Mononuclear cell (primary cell): ENCODE measurements around the gene SH3BP4. TPM values are rescaled to one million over a fixed set of nuclear protein-coding genes. Genes with fewer than 3 reads are reported as not detected.

Experiments
- H3K27me3 ChIP-seq: 2 replicates; pipeline ENCODE4 v1.6.0; 2011; ENCODE audit warnings: low read length, control low read depth; ENCODE audit not compliant: insufficient read depth
- H3K4me1 ChIP-seq: 2 replicates; pipeline ENCODE4 v1.5.1; 2011; ENCODE audit warnings: mild to moderate bottlenecking, low read length, control low read depth; ENCODE audit not compliant: insufficient read depth
- H3K4me3 ChIP-seq: 2 replicates; pipeline ENCODE4 v1.5.1; 2011; ENCODE audit warnings: mild to moderate bottlenecking, low read length, moderate library complexity
- H3K9me3 ChIP-seq: 2 replicates; pipeline ENCODE4 v1.5.1; 2011; ENCODE audit warnings: low read depth, mild to moderate bottlenecking, control low read depth, low read length
- total RNA-seq: library from RNA; depleted of rRNA; stranded (reverse); fragments of >200 nt; gene quantifications from one replicate; pipeline ENCODE4 v1.2.3, GENCODE V29; 2012

Gene SH3BP4
- total RNA-seq, 1 donor = 1.4 TPM

DNA sequence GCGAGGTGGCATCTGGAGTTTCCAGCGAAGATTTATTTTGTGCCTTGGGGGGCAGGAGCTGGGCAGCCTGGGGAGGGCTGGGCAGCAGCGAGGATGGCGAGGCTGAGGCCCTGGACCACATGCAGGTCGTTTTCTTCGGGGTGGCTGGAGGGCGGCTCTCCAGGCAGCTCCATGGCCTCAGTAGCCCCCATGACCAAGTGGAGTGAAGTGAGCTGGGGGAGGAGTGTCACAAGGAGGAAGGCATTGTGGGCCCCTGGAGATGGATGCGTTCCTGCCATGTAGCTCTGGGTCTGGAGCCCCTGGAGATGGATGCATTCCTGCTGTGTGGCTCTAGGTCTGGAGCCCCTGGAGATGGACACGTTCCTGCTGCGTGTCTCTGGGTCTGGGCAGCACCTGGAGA is 40.4 kb downstream of the SH3BP4 start:
- Histone ChIP-seq H3K4me3 (no peak overlapping the region), H3K27me3 (no peaks in the 10 kb centered on the region), H3K4me1 (peaks cover 51% of the 10 kb centered on the region), H3K9me3 (no peaks in the 10 kb centered on the region)

DNA sequence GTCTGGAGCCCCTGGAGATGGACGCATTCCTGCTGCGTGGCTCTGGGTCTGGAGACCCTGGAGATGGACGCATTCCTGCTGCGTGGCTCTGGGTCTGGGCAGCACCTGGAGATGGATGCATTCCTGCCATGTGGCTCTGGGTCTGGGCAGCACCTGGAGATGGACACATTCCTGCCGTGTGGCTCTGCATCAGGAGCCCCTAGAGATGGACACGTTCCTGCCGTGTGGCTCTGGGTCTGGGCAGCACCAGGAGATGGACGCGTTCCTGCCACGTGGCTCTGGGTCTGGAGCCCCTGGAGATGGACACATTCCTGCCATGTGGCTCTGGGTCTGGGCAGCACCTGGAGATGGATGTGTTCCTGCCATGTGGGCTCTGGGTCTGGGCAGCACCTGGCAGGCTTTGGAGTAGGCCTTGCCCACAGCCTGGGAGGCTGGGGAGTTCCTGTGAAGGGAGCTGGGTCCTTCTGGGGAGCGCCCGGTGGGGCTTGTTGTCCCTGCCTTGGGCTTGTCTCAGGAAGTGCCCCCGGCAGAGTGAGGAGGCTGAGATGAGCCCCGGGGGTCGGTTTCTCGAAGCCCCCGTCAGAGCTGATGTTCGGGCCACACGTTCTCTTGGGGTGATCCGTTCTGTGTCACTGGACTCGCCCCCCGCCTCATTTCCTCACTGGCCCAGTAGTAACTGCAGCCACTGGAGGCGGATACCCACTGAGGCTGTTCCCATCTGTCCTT is 41.0 kb downstream of the SH3BP4 start:
- Histone ChIP-seq H3K4me3 (no peak overlapping the region), H3K4me1 (peaks cover 51% of the 10 kb centered on the region), H3K27me3 (no peaks in the 10 kb centered on the region), H3K9me3 (no peaks in the 10 kb centered on the region)

- no peaks in the 10 kb centered on the region for H3K27me3 ChIP-seq
- no peak overlapping the region for H3K4me3 ChIP-seq
- H3K9me3 ChIP-seq = no peaks in the 10 kb centered on the region
- peaks cover 51% of the 10 kb centered on the region for H3K4me1 ChIP-seq
Observed at GRCh38 chr2:234993541-234993981, 41.7 kb downstream of the SH3BP4 start.

GRCh38 chr2:234994438-234995321 is 42.9 kb downstream of the SH3BP4 start:
- H3K27me3 ChIP-seq = no peaks in the 10 kb centered on the region
- H3K9me3 ChIP-seq = no peaks in the 10 kb centered on the region
- no peak overlapping the region for H3K4me3 ChIP-seq
- H3K4me1 ChIP-seq = peaks cover 40% of the 10 kb centered on the region

DNA sequence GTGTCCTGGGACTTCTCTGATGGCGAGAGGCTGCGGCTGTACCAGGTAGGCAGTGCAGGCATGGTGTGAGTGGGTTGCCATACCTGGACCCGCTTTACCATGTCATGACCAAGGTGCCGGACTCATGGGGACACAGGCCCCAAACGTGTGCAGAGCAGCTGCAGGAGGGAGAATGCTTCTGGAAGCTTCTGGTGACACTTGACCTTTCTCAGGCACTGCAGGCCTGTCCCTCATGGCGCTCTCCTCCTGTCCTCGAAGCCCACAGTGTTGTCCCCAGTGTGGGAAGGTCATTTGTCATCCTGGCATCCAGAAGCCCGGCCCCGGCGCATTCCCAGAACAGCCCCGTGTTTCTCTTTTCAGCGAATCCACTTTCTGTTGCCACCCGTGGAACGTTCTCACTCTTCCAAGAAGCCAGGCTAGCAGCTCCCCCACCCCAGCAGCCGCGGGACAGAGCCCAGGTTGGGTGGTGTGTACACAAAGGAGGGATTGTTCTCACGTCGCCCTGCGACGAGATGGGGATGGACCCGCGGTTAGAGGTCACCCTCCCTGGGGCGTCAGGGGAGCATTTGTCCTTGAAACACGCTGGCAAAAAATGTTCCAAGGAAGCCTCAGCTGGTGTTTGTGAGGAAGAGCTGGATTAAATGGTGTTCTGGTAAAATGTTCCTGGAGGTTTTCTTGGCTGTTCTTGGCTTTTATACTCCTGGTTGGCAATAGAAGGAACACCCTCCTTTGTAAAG is 43.7 kb downstream of the SH3BP4 start:
- no peaks in the 10 kb centered on the region for H3K27me3 ChIP-seq
- H3K4me3 ChIP-seq = no peak overlapping the region
- H3K9me3 ChIP-seq = no peaks in the 10 kb centered on the region
- peaks cover 39% of the 10 kb centered on the region for H3K4me1 ChIP-seq

DNA sequence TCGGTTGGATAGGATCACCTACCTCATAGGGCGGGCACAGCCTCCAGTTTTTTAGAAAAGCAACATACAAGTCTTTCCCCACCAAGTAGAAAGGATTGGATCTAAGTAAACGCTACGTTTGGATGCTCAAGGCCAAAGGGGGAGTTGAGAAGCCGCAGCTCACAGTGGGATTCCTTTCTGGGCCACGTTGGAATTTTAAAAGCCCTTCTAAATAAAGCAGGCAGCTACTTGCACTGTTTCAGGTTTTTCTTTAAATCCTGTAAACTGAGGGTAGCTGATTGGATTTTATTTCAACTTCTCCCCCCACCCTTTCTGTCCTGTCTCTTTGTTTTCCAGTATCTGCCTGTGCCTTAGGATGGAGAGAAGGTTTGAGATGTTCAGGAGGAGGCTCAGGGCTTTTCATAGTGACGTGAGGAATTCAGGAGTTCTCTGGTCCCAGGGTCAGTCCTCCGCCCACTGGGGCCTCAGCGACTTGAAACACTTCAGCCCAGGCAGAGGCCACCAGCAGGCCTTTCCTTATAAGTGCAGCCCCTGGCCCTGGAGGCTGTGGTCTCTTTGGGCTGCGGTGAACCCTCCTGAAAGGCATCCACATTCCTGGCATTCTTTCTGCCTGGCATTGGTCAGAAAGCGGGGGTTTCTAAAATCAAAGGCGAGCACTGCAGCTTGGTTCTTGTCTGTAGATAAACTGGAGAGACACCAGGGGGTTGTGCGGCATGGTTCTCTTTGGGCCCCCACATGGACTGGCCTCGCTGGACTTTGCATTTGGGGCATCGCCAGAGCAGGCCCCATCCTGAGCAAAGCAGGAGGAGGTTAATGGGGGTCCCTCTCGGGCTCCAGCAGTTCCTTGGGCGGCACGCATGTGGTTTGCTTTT is 44.5 kb downstream of the SH3BP4 start:
- H3K4me3 ChIP-seq = no peak overlapping the region
- no peaks in the 10 kb centered on the region for H3K27me3 ChIP-seq
- no peaks in the 10 kb centered on the region for H3K9me3 ChIP-seq
- peaks cover 39% of the 10 kb centered on the region for H3K4me1 ChIP-seq

DNA sequence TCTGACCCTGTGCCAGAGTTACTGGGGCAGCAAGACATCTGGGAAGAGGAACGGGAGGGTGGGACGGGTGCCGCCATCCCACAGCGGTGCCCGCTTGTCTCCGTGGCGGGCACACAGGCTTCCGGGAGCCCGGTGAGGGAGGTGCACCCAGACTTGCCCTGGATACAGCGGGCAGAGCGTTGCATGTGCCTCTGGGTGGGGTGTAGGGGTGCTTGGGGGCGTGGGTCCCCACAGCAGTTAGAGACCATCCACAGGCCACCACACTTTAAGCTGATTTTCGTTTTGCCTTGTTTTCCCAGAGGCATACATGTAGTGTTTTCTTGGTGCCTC is 45.1 kb downstream of the SH3BP4 start:
- Histone ChIP-seq H3K4me1 (peaks cover 39% of the 10 kb centered on the region), H3K27me3 (no peaks in the 10 kb centered on the region), H3K4me3 (no peak overlapping the region), H3K9me3 (no peaks in the 10 kb centered on the region)

DNA sequence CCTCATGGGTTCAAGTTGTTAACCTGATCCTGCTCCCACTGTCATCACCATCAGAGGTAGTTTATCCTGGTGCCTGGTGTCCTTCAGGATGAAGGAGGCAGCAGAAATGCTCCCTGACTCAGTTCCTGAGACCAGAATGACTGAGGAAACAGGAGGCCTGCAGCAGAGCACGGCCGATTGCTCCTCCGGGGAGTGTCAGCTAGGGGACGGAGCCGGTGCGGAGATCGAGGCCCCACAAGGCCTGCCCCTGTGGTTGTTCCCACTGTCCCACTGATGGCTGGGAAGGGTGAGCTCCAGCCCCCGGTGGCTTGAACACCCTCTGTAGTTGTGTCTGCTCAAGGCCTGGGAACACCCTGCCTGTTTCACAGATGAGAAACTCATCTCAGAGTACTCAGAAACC is 45.6 kb downstream of the SH3BP4 start:
- Histone ChIP-seq H3K27me3 (no peaks in the 10 kb centered on the region), H3K9me3 (no peaks in the 10 kb centered on the region), H3K4me1 (peaks cover 38% of the 10 kb centered on the region), H3K4me3 (no peak overlapping the region)

DNA sequence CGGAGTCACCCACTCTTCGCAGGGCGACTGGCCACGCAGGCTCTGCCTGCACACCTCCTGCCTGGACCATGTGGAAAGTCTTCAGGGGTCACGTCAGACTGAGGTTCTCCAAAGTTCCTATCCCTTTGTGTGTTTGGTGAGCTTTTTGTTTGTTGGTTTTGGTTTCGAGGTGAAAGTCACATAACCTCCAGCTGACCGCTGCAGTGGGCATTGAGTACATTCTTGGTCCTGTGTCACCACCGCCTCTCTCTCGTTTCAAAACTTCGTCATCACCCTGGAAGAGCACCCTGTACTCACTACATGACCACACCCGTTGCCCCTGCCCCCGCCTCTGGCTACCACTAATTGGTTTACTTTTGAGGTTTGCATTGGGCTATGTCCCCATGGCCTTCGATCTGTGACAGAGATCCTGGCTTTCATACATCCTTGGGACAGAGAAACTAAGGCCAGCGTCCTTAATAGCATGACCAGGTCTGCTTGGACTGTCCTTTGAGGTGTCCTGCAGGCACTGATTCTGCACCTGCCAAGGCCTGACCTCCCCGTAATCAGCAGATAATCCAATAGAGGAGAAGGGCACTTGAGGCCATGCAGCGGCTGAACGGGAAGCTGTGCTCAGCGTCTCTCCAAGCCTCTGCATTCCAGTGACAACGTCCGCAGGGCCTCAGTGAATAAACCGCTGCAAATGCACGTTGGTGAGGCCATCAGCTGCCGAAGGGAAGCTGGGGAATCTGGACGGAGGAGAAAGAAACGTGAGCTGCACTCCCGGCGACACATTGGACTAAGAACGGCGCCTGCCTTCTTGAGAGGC is 46.8 kb downstream of the SH3BP4 start:
- Histone ChIP-seq H3K27me3 (no peaks in the 10 kb centered on the region), H3K4me3 (no peak overlapping the region), H3K4me1 (peaks cover 26% of the 10 kb centered on the region), H3K9me3 (no peaks in the 10 kb centered on the region)

DNA sequence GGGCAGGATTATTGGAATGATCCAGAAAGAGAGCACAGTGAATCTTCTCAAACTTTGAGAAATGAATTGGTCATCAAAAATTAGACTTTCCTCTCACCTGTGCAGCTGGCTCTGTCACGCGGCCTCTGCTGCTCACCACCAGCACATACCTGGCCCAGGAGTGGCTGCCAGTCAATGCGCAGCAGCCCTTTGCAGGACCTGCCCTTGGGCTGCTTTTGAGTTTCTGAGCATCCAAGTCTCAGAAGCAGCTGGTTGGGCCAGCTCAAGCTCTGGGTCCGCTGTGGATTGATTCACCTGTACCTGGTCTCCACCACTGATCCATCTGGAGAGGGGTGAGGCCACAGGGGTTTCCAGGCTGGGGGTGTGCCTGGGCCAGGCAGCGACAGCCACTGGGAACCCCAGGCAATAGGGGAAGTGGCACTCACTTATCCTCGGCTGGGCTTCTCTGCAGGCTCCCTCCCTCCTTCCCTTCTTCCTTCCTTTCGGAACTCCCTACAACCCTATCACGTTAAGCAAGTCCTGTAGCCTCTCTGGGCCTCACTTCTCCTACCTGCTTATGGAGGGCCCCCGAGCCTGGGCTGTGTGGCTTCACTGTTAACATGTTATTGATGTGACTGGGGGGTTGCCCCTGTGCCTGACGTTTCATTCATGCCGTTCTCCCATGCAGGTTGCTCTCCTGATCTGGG is 48.1 kb downstream of the SH3BP4 start:
- H3K4me3 ChIP-seq = no peak overlapping the region
- H3K27me3 ChIP-seq = no peaks in the 10 kb centered on the region
- no peaks in the 10 kb centered on the region for H3K9me3 ChIP-seq
- H3K4me1 ChIP-seq = peaks cover 13% of the 10 kb centered on the region

DNA sequence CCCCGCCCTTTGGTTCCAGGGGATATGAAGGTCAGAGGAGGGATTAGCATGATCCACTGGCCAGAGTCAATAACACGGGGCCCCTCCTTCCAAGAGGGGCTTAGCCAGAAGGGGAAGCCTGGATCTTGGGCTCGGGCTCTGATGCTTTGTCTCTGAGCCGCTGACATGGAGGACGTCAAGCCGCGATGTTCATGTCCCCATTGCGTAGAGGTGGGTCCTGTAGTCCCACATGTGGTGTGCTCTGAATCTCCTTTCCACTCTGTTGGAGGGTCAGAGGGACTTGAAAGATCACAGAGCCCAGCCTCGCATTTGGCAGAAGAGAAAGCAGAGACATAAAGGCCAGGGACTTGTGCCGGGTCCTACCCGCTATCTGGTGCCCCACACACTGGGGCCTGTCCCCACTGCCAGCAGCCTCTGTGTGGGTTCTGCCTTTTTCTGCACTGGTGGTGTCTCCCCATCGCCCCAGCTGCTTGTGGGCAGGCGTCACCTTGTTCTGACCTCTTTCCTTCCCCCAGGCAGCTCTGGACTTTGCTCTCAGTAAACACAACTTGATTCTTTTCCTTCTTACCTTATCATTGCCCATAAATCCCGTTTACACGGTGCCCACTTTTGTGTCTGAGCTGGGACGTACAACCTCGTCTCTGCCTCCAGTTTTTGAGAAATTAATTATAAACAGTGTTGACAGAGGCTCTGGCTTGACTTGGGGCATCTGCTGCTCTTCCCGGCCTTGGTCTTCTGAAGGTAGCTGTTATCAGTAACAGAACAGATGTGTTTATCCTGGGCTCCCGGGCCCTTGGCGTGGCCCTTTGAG is 48.8 kb downstream of the SH3BP4 start:
- Histone ChIP-seq H3K27me3 (no peaks in the 10 kb centered on the region), H3K4me1 (peaks cover 8% of the 10 kb centered on the region), H3K9me3 (no peaks in the 10 kb centered on the region), H3K4me3 (no peak overlapping the region)

DNA sequence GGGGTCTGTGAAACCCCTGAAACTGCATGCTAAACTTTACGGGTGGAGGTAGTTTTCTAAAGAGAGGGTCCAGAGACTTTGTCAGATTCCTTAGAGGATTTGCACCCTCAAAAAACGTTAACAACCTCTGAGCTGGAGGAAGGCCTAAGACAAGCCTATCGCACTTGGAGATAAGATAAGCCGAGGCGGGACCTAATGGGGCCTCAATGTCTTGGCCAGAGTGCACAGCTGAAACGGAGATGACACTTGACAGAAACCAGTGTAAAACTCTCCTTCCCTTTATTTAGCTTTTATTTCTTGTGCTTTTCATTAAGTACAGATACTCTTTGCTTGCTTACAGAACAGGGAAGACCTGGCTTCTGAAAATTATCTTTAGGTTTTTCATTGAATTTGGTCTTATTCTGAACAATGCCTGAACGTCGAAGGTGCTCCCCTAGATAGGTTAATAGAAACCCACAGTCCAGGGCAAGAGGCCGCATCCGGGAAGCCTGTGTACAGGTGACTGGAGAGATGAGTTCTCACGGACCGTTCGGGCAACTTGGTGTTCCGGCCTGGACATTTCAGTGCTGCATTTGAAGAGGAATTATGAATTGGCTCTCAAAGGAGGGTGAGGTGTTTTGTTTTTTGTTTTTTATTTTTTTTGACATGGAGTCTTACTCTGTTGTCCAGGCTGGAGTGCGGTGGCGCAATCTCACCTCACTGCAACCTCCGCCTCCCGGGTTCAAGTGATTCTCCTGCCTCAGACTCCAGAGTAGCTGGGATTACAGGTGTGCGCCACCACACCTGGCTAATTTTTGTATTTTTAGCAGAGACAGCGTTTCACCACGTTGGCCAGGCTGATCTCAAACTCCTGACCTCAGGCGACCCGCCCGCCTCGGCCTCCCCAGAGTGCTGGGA is 49.7 kb downstream of the SH3BP4 start:
- Histone ChIP-seq H3K4me1 (peaks cover 8% of the 10 kb centered on the region), H3K27me3 (no peaks in the 10 kb centered on the region), H3K9me3 (no peaks in the 10 kb centered on the region), H3K4me3 (no peak overlapping the region)
